Activated CD8-positive, alpha-beta memory T cell treated with anti-CD3 and anti-CD28 coated beads, Interleukin-2, amount 10 ng/mL, durations not matched to agents 7 days and 5 days (primary cell): Measurements from ENCODE around the gene NPIPA8. TPM values are rescaled to one million over a fixed set of nuclear protein-coding genes. Genes with fewer than 3 reads are reported as not detected.
"Not testable (repeated sequence)": the region's sequence is repeated elsewhere in the genome, so short reads cannot be mapped to it uniquely, and the experiment has no call there.

Experiments
- ATAC-seq: fragments of 150-1000 bp; cut with Tn5 transposase; one replicate; pipeline ENCODE4 v1.10.0; 2021; ENCODE audit warnings: moderate library complexity
- CTCF ChIA-PET: fragments of 350-600 bp; sonication (Branson Sonifier 250); formaldehyde crosslinking; loops from one replicate; lab custom pipeline; 2021; ENCODE audit warnings: antibody characterized with exemption; lab: Charles Lee
- DNase-seq: peaks from one replicate; pipeline ENCODE4 v3.0.0-alpha.2; 2020
- H3K27ac Mint-ChIP-seq: one replicate; pipeline ENCODE4 v1.8.0; 2021; ENCODE audit warnings: mild to moderate bottlenecking, mixed read lengths
- H3K27me3 Mint-ChIP-seq: one replicate; pipeline ENCODE4 v1.8.0; 2021; ENCODE audit warnings: mixed read lengths
- H3K36me3 Mint-ChIP-seq: one replicate; pipeline ENCODE4 v1.8.0; 2021; ENCODE audit warnings: mild to moderate bottlenecking, mixed read lengths
- H3K4me1 Mint-ChIP-seq: one replicate; pipeline ENCODE4 v1.8.0; 2021; ENCODE audit warnings: mixed read lengths
- H3K4me3 Mint-ChIP-seq: one replicate; pipeline ENCODE4 v1.8.0; 2021; ENCODE audit warnings: mild to moderate bottlenecking, moderate library complexity, mixed read lengths
- H3K9me3 Mint-ChIP-seq: one replicate; pipeline ENCODE4 v1.8.0; 2022; ENCODE audit warnings: low read depth, mixed read lengths
- microRNA-seq: library from miRNA; unstranded; fragments of <30 nt; microRNA quantifications from one replicate; pipeline ENCODE4 v1.2.0, GENCODE V29; 2022
- total RNA-seq, 2 experiments: library from RNA; stranded (reverse); gene quantifications; one replicate each; pipeline ENCODE4 v1.2.3, GENCODE V29; 2021

Gene NPIPA8
- total RNA-seq, 2 experiments from 2014 or later = 12.4 to 29.6 TPM

GRCh38 chr16:18306066-18306465 is 30.5 kb downstream of the NPIPA8 start:
- H3K4me1 Mint-ChIP-seq, H3K36me3 Mint-ChIP-seq, H3K27me3 Mint-ChIP-seq, H3K4me3 Mint-ChIP-seq, DNase-seq, H3K9me3 Mint-ChIP-seq, H3K27ac Mint-ChIP-seq, CTCF ChIA-PET, ATAC-seq: not testable (repeated sequence)

- H3K9me3 Mint-ChIP-seq, H3K36me3 Mint-ChIP-seq, DNase-seq, CTCF ChIA-PET, H3K4me1 Mint-ChIP-seq, H3K27ac Mint-ChIP-seq, ATAC-seq, H3K4me3 Mint-ChIP-seq, H3K27me3 Mint-ChIP-seq: not testable (repeated sequence)
These were observed 33.4 kb downstream of the NPIPA8 start for GRCh38 chr16:18303059-18303706.

GRCh38 chr16:18297714-18298113 is 38.8 kb downstream of the NPIPA8 start:
- H3K36me3 Mint-ChIP-seq, H3K4me1 Mint-ChIP-seq, CTCF ChIA-PET, H3K4me3 Mint-ChIP-seq, ATAC-seq, H3K9me3 Mint-ChIP-seq, H3K27ac Mint-ChIP-seq, H3K27me3 Mint-ChIP-seq, DNase-seq: not testable (repeated sequence)

- H3K27me3 Mint-ChIP-seq, CTCF ChIA-PET, H3K36me3 Mint-ChIP-seq, H3K9me3 Mint-ChIP-seq, ATAC-seq, H3K4me3 Mint-ChIP-seq, DNase-seq, H3K27ac Mint-ChIP-seq, H3K4me1 Mint-ChIP-seq: not testable (repeated sequence)
These were observed 39.6 kb downstream of the NPIPA8 start for GRCh38 chr16:18296931-18297330.

GRCh38 chr16:18294371-18294770 is 42.2 kb downstream of the NPIPA8 start:
- H3K27me3 Mint-ChIP-seq, H3K4me1 Mint-ChIP-seq, DNase-seq, H3K36me3 Mint-ChIP-seq, CTCF ChIA-PET, H3K27ac Mint-ChIP-seq, H3K9me3 Mint-ChIP-seq, H3K4me3 Mint-ChIP-seq, ATAC-seq: not testable (repeated sequence)

GRCh38 chr16:18293337-18293956 is 43.1 kb downstream of the NPIPA8 start:
- H3K27ac Mint-ChIP-seq, H3K4me3 Mint-ChIP-seq, H3K36me3 Mint-ChIP-seq, ATAC-seq, H3K9me3 Mint-ChIP-seq, H3K27me3 Mint-ChIP-seq, CTCF ChIA-PET, H3K4me1 Mint-ChIP-seq, DNase-seq: not testable (repeated sequence)

GRCh38 chr16:18290959-18291358 is 45.6 kb downstream of the NPIPA8 start:
- H3K36me3 Mint-ChIP-seq, H3K27me3 Mint-ChIP-seq, ATAC-seq, H3K27ac Mint-ChIP-seq, CTCF ChIA-PET, H3K9me3 Mint-ChIP-seq, H3K4me3 Mint-ChIP-seq, DNase-seq, H3K4me1 Mint-ChIP-seq: not testable (repeated sequence)

- H3K4me1 Mint-ChIP-seq, H3K9me3 Mint-ChIP-seq, H3K4me3 Mint-ChIP-seq, H3K27ac Mint-ChIP-seq, H3K36me3 Mint-ChIP-seq, CTCF ChIA-PET, H3K27me3 Mint-ChIP-seq, ATAC-seq, DNase-seq: not testable (repeated sequence)
These were observed 50.2 kb downstream of the NPIPA8 start for GRCh38 chr16:18286342-18286741.

GRCh38 chr16:18280319-18280718 is 56.2 kb downstream of the NPIPA8 start:
- H3K4me3 Mint-ChIP-seq, H3K27ac Mint-ChIP-seq, DNase-seq, H3K27me3 Mint-ChIP-seq, H3K9me3 Mint-ChIP-seq, CTCF ChIA-PET, ATAC-seq, H3K4me1 Mint-ChIP-seq, H3K36me3 Mint-ChIP-seq: not testable (repeated sequence)

GRCh38 chr16:18276756-18277155 is 59.8 kb downstream of the NPIPA8 start:
- H3K4me1 Mint-ChIP-seq, DNase-seq, H3K36me3 Mint-ChIP-seq, CTCF ChIA-PET, H3K4me3 Mint-ChIP-seq, H3K27ac Mint-ChIP-seq, H3K9me3 Mint-ChIP-seq, ATAC-seq, H3K27me3 Mint-ChIP-seq: not testable (repeated sequence)

GRCh38 chr16:18270171-18270570 is 66.4 kb downstream of the NPIPA8 start:
- H3K36me3 Mint-ChIP-seq, CTCF ChIA-PET, H3K4me1 Mint-ChIP-seq: not testable (repeated sequence)

More at GRCh38 chr16:18270171-18270570, 66.4 kb downstream of the NPIPA8 start:
- ATAC-seq, H3K27ac Mint-ChIP-seq, H3K27me3 Mint-ChIP-seq, DNase-seq, H3K9me3 Mint-ChIP-seq, H3K4me3 Mint-ChIP-seq: not testable (repeated sequence)

Small RNA genes within 50 kb of the gene (microRNA-seq; reads per million reads assigned to microRNA genes)
- not detected for gene MIR6511A4
- gene MIR6770-3 = not detected

Other genes starting within 250 kb of the NPIPA8 start
- 10 to 100 TPM; 81.3 to 95.9 TPM for gene NOMO2, start 225.4 kb upstream of the NPIPA8 start, total RNA-seq